NCI-H1417 treated with DMSO at 0.1 percent for 48 hours (cell line): ENCODE results near the gene PRKCA.

Experiments
- DNase-seq: peaks from one replicate; lab custom pipeline; 2025; lab: John Stamatoyannopoulos, UW

Gene PRKCA

GRCh38 chr17:66839616-66840015 is 537.2 kb downstream of the PRKCA start:
- no peak for DNase-seq

DNA sequence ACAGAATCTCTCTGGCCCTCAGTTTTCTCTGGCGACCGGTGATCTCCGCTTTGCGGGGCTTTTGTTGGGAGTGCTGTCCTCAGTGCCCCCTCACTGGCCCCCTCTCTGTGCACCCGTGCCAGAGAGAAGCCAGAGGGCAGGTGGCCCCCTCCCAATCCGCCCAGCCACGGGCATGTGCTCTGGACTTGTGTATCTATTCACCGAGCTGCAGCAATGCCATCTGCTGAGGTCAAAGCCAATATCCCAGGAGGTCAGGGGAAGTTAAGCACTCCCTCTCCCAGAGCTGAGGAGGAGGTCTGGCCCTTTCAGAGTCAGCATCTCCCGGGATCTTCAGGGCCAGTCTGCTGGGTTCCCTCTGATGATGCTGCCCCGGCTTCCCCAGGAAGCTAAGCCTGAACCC is 537.6 kb downstream of the PRKCA start:
- DNase-seq, result no peak

DNA sequence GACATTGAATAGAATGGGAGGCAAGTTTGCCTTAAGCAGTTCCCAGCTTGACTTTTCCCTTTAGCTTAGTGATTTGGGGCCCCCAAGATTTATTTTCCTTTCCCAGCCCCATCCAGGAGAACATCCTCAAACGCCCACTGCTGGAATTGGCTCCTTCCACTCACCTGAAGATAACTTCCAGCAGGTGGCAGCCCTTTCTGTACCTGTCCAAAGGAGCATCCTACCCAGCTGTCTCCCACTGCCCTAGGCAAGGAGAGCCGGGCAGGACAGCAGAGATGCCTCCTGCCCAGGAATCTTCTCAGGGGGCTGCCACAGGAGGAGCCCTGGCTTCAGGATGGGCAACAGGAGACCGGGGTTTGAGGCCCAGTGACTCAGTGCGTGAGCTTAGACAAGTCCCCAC is 538.9 kb downstream of the PRKCA start:
- no peak for DNase-seq

DNA sequence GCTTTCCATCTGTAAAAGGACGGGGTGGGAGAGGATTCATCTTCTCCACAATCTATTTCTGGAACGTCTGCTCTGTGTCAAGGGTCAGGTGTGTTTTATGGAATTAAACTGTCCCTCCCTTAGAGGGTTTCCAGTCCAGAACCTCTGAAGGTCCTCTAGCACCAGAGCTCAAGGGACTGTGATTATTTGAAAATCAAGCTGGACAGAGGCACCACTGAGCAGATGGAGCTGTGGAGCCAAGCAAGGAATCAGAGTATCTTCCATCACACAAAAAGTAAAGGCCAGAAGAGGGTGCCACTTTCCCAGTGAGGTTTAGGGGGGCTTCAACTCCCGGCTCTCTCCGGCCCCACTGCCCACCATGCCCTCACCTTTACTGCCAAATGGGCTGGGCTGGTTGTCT is 539.3 kb downstream of the PRKCA start:
- DNase-seq, result no peak

GRCh38 chr17:66842505-66842904 is 540.1 kb downstream of the PRKCA start:
- DNase-seq, result no peak

DNA sequence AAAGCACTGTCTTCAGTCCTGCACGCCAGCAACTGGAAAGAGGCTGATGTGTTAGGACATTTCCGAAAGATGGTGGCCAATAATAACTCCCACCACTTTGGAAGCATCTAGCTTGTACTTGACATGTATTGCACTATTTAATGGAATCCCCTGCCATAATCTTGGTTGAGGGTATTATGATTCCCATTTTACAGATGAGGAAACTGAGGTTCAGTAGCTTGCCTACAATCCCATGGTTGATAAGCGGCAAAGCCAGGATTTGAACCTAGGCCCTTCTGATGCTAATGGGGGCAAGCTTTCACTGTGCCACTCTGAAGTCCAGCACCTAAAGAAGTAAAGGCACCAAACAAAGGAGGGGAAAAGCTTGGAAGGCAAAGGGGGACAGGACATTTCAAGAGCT is 540.5 kb downstream of the PRKCA start:
- DNase-seq, result no peak

- DNase-seq, result no peak
Measured at GRCh38 chr17:66843627-66844026, 541.2 kb downstream of the PRKCA start.

DNA sequence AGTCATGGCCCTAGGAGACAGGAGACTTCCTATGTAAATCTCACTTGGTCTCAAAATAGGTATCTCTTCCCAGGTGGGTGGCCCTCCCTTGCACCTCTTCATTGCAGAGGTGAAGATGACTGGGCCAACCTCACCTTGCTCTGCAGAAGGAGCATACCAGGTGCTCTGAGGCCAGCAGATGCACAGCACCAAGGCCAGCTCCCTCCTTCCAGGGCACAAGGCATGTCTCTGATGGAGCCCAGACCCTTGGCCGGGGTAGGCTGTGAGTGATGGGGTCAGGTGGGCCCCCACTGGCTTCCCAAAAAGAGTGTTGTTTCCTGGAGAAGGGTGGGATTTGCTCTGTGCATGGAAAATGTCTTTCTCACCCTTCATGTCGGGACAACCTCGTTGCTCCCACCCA is 545.3 kb downstream of the PRKCA start:
- no peak for DNase-seq

DNA sequence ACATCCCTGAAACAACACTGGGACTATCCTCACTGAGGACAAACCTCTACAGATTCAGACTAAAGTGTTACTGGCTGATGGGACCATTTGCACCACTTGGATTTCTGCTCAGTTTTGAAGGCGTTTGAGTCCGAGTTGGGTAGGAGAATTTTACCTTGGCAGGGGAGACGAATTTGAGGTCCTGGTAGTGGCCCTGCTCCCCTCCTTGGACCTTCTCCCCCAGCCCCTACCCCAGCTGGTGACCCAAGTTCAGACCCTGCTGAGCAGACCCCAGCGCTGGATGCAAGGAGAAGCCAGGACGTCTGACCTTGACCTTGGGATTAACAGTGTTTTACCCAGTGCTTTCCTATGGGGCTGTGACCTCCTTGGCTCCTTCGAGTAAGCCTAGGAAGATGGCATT is 546.1 kb downstream of the PRKCA start:
- no peak for DNase-seq

GRCh38 chr17:66849032-66849655 is 546.7 kb downstream of the PRKCA start:
- no peak for DNase-seq

- no peak for DNase-seq
Measured at GRCh38 chr17:66849851-66850580, 547.6 kb downstream of the PRKCA start.

DNA sequence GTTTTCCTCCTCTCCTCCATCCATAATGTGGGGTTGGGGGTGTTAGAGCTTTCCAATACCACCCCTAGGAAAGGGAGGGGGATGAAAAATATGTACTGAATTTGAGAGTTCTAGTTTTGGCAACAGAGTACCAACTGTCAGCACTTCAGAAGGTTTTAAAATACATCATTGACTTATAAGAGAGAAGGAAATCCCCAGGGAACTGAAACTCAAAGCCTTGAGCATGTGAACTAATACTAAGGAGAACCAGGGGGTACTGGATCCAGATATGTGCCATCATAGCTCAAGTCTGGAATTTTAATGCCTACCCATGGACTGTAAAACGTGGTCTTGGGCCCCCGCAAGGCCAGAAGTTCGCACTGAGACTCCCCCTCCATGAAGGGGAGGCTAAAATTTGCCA is 548.3 kb downstream of the PRKCA start:
- no peak for DNase-seq

DNA sequence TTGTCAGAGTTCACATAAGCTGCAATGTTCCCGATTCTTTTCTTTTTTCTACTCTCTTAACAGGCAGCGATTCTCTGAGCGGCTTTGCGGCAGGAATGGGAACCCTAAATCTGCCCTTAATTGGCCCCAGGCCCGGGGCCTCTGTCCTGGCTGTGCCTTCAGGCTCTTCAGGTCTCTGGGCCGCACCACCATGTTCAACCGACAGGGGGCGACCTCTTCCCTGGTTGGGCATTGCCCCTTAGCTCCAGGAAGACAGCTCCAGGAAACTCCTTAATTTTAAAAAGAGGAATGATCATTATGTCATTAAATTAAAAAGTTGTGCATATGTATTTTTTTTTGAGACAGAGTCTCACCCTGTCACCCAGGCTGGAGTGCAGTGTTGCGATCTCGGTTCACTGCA is 552.8 kb downstream of the PRKCA start:
- no peak for DNase-seq

GRCh38 chr17:66858226-66859083 is 556.0 kb downstream of the PRKCA start:
- no peak for DNase-seq

GRCh38 chr17:66859353-66859752 is 556.9 kb downstream of the PRKCA start:
- DNase-seq, result no peak

- no peak for DNase-seq
Measured at GRCh38 chr17:66860204-66860603, 557.8 kb downstream of the PRKCA start.
